DMS53 treated with DMSO at 0.1 percent for 48 hours (cell line): Measurements from ENCODE around the gene PLA2G4A.
A peak's percentile ranks its signal among the peaks of the same experiment; 100 is the strongest.
"Not testable (repeated sequence)": the region's sequence is repeated elsewhere in the genome, so short reads cannot be mapped to it uniquely, and the experiment has no call there.

ENCODE experiments used
- DNase-seq: peaks from one replicate; lab custom pipeline; 2025; ENCODE audit not compliant: unreplicated experiment; lab: John Stamatoyannopoulos, UW

PLA2G4A gene

DNA sequence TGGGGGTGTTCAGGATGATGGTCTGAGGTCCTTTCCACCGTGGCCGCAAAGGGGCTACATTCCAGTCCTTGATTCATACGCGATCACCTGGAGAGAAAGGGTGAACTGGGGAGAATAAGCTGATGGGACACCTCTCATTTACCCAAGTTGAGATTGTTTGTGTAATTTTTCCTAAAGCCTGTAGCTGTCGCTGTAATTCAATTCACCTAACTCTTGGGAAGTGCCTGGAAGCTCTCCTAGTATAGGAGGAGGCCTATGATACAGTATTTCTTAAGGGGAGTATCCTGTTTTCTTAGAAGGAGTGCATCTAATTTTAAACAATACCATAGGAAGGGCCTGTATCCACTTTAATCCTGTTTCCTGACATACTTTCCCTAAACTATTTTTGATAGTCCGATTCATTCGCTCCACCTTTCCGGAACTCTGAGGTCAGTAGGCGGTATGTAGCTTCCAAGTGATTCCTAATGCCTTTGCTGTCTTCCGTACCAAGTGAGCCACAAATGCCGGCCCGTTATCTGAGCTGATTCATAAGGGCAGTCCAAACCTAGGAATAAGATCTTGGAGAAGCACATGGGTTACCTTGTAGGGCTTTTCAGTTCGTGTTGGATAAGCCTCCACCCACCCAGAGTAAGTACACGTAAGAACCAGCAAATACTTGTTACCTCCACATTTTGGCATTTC is 88.5 kb downstream of the PLA2G4A start:
- DNase-seq: peak; percentile 36

DNA sequence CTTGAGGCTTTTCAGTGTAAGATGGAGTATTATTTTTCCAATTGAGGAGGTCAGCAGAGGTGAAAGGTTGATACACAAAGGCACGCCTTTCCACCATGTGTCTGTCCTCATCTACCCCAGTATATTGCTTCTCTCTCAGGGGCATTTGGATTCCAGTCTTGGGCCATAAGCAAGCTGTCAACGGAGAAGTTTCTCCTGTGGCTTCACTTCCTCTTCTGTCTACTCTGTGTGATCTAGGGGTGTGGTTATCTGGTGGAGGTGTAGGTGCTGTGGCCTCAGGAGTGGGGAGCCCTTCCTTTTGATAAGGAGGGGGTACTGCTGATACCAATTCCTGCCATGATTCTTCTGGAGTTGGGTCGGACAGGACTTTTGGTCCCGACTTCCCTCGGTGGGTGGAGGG is 92.6 kb downstream of the PLA2G4A start:
- DNase-seq: not testable (repeated sequence)

DNA sequence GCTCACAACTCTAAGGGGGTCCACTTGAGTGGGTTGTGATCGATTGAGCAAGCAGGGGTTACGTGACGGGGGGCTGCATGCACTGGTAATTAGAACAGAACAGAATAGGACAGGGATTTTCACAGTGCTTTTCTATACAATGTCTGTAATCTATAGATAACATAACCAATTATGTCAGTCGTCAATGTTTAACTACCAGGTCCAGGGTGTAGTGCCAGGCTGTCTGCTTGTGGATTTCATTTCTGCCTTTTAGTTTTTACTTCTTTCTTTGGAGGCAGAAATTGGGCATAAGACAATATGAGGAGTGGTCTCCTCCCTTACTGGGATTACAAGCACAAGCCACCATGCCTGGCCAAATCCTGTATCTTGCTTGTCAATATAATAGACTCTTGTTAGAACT is 94.1 kb downstream of the PLA2G4A start:
- DNase-seq: not testable (repeated sequence)

DNA sequence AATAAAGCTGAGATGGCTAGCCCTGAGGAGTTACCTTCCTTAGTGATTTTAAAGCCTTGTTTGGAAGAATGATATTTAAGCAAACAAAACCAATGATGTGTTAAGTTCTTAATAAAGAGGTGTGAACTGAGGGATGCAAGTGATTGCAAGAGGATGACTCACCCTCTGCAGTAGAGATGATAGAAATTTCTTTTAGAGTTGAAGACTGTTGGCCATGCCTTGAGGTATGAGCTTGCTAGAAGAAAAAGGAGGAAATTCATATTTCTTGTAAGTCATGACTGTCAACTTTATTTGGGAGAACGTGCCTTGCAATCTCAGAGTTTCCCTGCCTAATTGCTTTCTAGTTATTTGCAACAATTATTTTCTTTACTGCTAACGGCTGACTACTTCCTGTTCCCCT is 94.7 kb downstream of the PLA2G4A start:
- peak; percentile 15 for DNase-seq

DNA sequence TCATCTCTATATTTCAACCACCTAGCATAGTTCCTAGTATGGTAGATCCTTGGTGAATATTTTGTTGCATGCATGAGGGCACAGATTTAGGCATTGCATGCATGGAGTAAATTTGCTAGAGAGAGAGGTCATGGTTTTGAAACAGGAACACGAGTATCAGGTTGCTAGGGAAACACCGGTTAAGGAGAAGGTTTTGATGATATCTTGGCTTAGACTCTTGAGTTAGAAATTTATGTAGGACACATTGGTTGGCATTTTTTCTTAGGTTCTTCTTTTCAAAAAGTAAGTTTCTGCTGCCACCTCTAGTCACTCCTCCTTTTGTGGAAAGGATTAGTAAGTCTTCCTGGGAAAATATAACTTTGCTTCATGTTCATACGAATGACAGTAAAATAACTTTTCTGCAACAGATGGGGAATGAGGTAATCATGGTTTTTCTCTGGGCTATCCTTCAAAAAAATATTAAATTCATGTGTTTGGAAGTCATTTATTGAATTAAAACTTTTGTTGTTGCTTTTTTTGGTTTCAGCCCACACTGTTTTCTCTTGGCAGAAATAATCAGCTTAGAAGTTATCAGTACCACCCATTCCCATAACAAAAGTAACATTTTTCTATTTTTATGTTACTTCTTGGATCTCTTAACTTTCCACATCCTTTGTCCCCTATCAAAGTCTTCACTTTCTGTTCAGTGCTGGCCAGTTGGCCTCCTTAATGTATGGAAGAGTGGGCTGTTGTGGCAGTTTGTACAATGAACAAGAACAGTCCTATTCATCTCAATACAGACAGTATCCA is 97.3 kb downstream of the PLA2G4A start:
- no peak for DNase-seq

DNA sequence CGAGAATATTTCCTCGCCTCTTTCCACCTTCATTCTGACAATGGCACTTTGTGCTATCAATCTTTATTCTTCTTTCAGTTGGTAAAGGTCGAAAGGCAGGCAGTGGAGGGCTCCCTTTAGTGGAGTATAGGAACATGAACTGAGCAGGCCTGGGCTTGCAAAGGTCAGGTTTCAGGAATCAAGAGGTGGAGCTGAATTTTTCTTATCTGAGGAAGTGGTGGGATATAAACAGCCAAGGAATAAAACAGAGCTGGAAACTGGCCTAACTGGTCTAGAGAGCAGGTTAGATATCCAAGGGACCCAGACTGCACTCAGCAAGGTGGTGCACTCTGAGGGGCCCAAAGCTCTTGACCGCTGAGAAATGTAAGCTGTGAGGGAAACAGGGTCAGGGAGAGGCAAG is 99.1 kb downstream of the PLA2G4A start:
- DNase-seq: no peak

DNA sequence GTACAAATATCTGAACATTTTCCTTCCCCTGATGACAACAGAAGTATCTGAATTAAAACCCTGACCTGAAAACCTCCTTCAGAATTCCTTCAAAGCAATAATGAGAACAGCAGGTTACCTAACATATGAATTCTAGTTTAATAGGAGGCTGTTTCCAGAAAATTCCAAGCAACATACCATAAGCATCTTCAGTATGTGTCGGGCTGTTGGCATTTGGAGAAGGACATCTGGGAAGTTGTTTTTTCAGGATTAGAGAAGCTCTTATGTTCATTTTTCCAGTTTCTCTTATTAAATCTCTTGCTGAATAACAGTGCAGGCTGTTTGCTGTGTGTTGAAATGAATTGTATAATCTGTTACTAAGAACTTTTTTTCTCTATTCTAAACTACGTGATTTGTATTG is 101.5 kb downstream of the PLA2G4A start:
- DNase-seq: no peak

DNA sequence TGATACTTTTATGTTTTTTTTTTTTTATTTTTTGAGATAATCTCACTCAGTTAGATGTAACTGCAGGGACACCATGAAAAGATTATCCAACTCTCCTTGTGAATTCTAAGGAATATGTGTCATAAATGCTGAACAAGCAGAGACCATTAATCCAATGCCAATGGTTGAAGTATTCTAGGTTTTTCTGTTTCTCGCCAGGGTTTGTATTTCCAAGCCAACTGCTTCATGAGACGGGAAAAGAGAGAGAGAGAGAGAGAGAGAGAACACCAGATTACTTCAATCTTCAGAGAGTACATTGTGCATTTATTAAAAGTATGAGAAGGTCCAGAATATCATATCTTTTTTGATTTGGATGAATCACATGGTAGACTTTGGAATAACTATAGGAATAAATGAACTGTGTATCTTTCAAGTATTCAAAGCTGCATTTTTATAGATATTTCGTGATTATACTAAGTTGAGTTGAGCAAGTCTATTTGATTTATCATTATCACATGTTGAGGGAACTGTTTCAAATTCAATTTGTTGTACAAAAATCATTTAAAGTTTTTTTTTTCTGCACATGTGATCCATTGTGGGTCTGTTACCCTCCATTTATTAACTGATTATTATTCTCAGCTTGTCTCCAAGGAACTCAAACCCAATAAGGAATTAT is 108.4 kb downstream of the PLA2G4A start:
- no peak for DNase-seq

DNA sequence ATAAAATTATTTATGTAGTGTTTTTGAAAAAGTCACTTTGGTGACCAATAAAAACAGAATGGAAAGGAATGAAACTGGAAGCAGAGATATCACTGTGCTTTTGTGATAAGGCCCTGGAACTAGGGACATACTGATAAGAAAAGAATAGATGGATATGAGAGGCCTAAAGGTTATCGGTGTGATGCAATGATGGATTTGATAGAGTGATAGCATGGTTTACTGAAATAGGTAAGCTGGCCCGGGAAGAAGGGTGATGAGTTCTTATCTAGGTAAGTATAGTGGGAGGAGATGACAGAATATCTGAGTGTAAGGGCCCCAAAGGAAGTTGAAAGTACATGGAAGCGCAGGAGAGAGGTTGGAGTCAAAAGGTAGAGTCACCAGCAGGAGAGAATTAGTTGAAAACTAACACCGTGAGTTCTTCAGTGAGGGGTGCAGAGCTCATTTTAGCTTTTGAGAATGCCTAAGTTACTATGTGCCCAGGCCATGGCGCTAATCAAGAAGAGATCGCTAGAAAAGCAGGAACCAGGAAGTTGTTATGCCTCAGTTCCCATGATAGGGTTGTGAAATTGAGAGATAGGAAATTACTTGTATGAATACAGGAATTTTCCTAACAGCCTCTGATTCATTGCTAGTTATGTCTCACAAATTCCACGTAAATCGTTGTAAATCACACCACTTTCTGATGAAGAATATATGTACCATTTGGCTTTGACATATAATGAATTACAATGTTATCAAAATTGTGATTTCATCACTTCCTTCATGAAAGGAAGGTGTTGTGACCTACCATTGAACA is 115.3 kb downstream of the PLA2G4A start:
- no peak for DNase-seq

DNA sequence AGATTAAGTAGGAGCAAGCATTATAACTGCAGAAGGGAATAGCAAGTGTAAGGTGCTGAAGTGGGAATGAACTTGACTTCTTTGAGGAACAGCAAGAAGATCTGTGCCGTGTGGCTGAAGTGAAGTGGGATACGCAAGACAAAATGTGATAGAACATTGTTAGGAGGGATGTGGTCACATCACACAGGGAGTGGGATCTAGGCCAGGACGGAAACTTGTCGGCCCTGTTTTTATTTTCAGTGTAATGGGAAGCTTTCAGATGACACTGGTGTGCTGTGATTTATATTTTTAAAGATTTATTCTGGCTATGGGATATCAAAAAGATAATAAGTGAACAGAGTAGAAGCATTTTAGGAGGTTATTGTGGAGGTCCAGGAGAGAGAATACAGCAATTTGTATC is 116.4 kb downstream of the PLA2G4A start:
- DNase-seq: no peak

DNA sequence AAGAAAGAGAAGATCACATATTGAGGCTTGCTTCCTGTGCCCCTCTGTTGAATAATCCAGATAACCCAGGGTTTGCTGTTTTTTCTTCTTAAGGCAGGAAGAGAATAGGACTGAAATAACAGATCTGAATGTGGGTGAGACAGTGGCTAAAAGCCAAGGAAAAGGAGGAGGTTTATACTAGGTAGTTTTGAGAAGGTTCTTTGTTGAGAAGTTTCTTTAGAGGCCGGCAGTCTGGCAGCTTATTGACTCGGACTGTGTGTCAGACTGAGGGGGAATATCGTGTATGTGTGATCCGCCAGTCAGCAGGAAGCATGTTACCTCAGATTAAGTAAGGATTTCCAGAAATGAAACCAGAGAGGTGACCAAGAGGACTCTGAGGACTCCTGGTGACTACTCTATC is 119.8 kb downstream of the PLA2G4A start:
- no peak for DNase-seq

DNA sequence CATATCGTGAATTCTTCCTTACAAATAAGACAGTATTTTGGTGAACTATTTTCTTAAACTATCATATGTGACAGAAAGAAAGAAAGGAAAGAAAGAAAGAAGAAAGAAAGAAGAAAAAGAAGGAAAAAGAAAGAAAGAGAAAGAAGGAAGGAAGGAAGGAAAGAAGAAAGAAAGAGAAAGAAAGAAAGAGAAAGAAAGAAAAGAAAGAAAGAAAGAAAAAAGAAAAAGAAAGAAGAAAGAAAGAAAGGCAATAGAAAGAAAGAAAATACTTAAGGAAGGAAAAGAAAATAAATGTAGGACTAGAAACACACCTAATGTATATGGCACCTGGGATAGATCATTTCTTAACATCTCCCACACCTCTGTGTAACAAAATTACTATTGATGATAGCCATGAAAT is 120.4 kb downstream of the PLA2G4A start:
- DNase-seq: no peak

DNA sequence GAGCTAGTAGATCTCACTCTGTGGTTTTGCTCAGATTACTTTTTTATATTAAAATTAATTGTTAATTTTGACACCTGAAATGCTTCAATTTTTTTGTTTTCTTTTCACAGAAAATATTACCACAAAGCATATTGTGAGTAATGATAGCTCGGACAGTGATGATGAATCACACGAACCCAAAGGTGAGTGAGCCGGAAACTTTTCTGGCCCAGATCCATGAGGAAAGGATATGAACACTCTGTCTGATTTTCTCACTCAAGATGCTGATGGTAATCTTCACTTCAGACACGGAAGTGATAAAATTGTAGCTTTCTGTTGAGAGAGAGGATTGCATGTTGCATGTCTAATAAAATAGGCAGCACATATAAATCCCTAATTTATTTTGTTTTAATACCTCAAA is 121.8 kb downstream of the PLA2G4A start:
- DNase-seq: no peak

DNA sequence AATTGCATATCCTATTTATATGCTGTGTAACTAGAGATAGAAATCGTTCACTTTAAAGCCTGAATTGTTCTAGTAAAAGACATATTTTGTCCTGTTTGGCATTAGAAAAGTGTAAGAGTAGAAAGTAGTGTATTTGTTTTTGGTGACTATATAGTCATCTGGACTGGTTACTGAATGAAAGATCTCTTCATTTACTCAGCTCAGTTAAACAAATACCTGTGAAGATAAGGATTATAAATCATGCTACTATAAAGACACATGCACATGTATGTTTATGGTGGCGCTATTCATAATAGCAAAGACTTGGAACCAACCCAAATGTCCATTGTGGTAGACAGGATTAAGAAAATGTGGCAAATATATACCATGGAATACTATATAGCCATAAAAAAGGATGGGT is 125.1 kb downstream of the PLA2G4A start:
- no peak for DNase-seq

DNA sequence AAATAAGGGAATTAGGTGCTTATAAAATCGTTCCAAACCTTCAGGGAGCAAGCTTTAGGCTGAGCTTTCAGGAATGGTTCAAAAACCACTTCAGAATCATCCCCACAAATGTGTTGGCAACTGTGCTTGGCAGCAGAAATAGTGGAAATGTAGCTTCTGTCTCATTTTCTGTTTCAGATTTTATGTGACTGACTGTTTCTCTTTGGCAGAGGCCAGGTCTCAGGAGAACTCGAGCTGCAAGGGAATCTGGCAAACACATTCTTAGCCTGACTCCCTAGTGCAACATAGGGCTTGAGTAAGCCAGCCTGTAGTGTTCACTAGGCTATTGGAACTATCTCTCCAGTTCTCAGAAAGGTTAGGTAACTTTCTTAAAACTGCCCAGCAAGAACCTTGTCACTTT is 128.6 kb downstream of the PLA2G4A start:
- DNase-seq: no peak

DNA sequence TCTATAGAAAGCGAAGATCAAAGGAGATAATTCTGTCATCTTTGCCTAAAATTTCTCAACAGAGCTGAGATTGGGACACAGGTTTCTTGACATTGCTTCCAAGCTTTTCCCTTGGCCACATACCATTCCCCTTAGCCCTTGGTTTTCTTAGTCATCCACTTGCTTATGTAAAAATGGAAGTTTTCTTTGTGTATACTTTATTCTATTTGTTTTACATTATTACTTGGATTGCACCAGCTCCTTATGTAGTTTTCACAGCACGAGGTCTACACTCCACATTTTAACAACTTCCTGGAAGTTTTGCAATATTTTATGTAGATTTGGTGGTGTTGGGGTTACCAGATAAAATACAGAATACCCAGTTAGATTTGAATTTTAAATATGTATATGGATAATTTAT is 129.8 kb downstream of the PLA2G4A start:
- no peak for DNase-seq

DNA sequence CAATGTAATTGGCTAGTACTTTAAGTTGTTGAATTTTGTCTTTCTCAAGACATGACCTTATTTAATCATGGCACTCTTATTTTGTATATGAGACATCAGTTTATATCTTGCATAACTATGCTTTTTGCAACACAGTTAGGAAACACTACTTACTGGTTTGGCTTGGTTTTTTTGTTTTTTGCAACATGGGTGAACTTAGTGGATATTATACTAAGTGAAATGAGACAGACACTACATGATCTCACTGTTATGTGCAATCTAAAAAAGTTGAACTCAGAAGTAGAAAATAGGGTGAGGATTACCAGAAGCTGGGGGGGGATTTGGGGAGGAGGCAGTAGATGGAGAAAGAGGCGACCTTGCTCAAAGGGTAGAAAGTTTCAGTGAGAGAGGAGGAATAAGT is 132.1 kb downstream of the PLA2G4A start:
- DNase-seq: no peak

DNA sequence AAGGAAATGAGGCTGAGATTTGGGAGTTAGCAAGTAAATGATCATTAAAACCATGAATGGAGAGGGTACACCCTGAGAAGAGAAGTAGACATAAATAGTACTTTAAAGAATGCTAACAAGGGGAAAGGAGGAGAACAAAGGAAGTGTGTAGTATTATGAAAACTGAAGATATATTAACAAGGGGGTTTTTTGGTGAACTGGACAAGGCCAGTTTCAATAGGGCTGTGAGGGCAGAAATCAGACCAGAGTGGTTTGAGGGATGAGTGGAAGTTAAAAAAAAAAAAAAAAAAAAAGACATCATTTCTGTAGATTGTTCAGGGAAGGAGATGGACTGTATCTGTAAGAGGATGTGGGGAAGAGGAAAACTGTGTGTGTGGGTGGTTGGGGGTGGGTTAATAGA is 137.1 kb downstream of the PLA2G4A start:
- DNase-seq: no peak

DNA sequence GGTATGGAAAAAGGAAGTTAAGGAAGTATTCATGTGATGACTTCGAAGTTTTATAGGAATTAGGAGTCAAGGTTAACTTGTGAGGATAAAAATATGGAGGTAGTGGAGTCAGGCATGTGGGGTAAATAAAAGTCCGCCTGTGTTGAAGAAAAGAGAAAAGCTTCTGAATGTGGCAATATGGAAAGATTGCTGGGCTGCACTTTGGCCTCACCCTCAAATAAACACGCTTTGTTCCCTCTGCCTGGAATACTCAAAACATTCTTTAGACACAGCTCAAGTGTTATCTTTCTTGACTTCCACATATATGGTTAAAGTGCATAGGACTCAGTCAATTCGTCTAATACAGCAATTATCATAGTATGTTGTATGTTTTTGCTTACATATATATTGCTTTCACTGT is 137.7 kb downstream of the PLA2G4A start:
- no peak for DNase-seq

DNA sequence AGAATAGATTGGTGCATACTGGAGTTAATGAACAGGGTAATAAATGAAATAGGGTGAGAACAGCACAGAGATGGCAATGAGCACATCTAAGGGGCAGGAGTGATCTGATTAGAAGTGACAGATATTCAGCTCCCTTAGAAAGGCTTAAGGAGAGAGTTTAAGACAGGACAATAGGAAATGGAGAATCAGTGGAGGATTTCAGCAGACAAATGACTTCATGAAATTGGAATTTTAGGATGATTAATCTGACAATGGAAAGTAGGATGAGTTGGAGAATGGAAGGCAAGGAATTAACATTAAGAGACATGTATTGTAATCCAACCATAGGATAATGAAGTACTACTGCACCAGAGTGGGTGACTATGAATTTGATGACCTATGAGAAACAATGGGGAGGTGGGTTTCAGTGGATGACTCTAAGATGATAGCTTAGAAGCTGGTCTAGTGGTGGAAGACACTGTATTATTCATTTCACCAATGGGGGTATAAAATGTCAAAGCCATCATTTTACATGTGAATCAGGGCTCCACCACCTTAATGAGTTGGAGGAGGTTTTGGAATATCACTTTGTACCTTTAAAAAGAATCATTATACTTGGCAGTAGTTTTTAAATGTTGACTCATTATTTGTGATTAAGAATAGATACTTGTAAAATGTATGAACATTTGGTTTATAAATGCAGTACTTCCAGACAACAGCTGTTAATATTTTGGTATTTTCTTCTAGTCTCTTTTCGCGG is 139.1 kb downstream of the PLA2G4A start:
- no peak for DNase-seq

DNA sequence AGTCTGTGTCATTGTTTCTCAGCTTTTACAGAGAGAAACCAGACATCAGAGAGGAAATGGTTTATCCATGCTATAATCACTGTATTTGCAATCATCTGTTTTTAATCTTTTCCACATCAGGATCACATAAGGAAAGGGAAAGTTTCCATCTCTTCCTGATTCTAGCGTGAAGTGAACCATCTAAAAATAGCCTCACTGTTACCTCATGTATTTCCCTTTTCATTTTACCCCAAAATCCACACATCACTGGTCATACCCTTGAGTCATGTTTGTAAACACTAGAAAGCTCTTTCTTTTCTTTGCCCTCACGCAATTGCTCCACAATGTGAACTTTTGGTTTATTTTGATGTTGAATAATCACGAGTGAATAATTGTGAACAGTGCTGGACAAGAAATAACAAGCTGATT is 146.0 kb downstream of the PLA2G4A start:
- DNase-seq: peak; percentile 83
